ENCODE results near the gene CEP128.

Gene CEP128

GRCh38 chr14:80901260-80901659, 40.3 kb downstream of the CEP128 start:
- DNase-seq (ENCODE audit: low read depth) = no peak

- no peak for DNase-seq (ENCODE audit: low read depth)
Observed at GRCh38 chr14:80872645-80873044, 68.9 kb downstream of the CEP128 start.

- DNase-seq (ENCODE audit: low read depth) = no peak
Observed at GRCh38 chr14:80868260-80868659, 73.3 kb downstream of the CEP128 start.

GRCh38 chr14:80867798-80868197, 73.7 kb downstream of the CEP128 start:
- no peak for DNase-seq (ENCODE audit: low read depth)

GRCh38 chr14:80867091-80867490, 74.4 kb downstream of the CEP128 start:
- DNase-seq (ENCODE audit: low read depth) = no peak

- no peak for DNase-seq (ENCODE audit: low read depth)
Observed at GRCh38 chr14:80865565-80865964, 76.0 kb downstream of the CEP128 start.

- DNase-seq (ENCODE audit: low read depth) = no peak
Observed at GRCh38 chr14:80862983-80863382, 78.6 kb downstream of the CEP128 start.

GRCh38 chr14:80862541-80862940, 79.0 kb downstream of the CEP128 start:
- no peak for DNase-seq (ENCODE audit: low read depth)

GRCh38 chr14:80850197-80850814, 91.2 kb downstream of the CEP128 start:
- no peak for DNase-seq (ENCODE audit: low read depth)

- DNase-seq (ENCODE audit: low read depth) = no peak
Observed at GRCh38 chr14:80847070-80847469, 94.5 kb downstream of the CEP128 start.

- DNase-seq (ENCODE audit: low read depth) = no peak
Observed at GRCh38 chr14:80845856-80846255, 95.7 kb downstream of the CEP128 start.

- no peak for DNase-seq (ENCODE audit: low read depth)
Observed at GRCh38 chr14:80844872-80845271, 96.7 kb downstream of the CEP128 start.

- DNase-seq (ENCODE audit: low read depth) = no peak
Observed at GRCh38 chr14:80839743-80840142, 101.8 kb downstream of the CEP128 start.

GRCh38 chr14:80809663-80810062, 131.9 kb downstream of the CEP128 start:
- DNase-seq (ENCODE audit: low read depth) = no peak

- no peak for DNase-seq (ENCODE audit: low read depth)
Observed at GRCh38 chr14:80805136-80805535, 136.4 kb downstream of the CEP128 start.

GRCh38 chr14:80798878-80799277, 142.7 kb downstream of the CEP128 start:
- DNase-seq (ENCODE audit: low read depth) = no peak

GRCh38 chr14:80798211-80798610, 143.3 kb downstream of the CEP128 start:
- no peak for DNase-seq (ENCODE audit: low read depth)

GRCh38 chr14:80792771-80793170, 148.8 kb downstream of the CEP128 start:
- no peak for DNase-seq (ENCODE audit: low read depth)

- DNase-seq (ENCODE audit: low read depth) = no peak
Observed at GRCh38 chr14:80787876-80788275, 153.7 kb downstream of the CEP128 start.

- no peak for DNase-seq (ENCODE audit: low read depth)
Observed at GRCh38 chr14:80784820-80785219, 156.7 kb downstream of the CEP128 start.

- no peak for DNase-seq (ENCODE audit: low read depth)
Observed at GRCh38 chr14:80781972-80782367, 159.6 kb downstream of the CEP128 start.

- no peak for DNase-seq (ENCODE audit: low read depth)
Observed at GRCh38 chr14:80780500-80780899, 161.0 kb downstream of the CEP128 start.

- no peak for DNase-seq (ENCODE audit: low read depth)
Observed at GRCh38 chr14:80776657-80777056, 164.9 kb downstream of the CEP128 start.

- no peak for DNase-seq (ENCODE audit: low read depth)
Observed at GRCh38 chr14:80776186-80776585, 165.4 kb downstream of the CEP128 start.

GRCh38 chr14:80772504-80772903, 169.0 kb downstream of the CEP128 start:
- no peak for DNase-seq (ENCODE audit: low read depth)

Measured in stimulated activated CD8-positive, alpha-beta memory T cell treated with anti-CD3 and anti-CD28 coated beads, Interleukin-4, amount 100 ng/mL, for 24 hours (primary cell).